ENCODE measurements around the gene ZNF571. TPM values are rescaled to one million over a fixed set of nuclear protein-coding genes. Genes with fewer than 3 reads are reported as not detected.

Gene ZNF571
- total RNA-seq, 1 experiment from 2014 or later: 4.5 TPM

DNA sequence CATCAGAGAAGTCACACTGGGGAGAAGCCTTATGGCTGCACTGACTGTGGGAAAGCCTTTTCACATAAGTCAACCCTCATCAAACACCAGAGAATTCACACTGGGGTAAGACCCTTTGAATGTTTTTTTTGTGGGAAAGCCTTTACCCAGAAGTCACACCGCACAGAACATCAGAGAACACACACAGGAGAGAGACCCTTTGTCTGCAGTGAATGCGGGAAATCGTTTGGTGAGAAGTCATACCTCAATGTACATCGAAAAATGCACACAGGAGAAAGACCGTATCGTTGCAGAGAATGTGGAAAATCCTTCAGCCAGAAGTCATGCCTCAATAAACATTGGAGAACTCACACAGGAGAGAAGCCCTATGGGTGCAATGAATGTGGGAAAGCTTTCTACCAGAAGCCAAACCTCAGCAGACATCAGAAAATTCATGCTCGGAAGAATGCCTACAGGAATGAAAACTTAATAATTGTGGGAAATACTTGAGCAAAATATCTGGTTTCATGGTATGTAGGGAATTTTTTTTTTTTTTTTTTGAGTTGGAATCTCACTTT is 57.1 kb downstream of the ZNF571 start:
- H4K20me1 ChIP-seq (ENCODE audit: control insufficient read depth, insufficient read depth, insufficient read length): no peaks in the 10 kb centered on the region
- no peak overlapping the region for H3K56ac ChIP-seq (ENCODE audit: insufficient read length, low read depth, low read length)
- no peaks in the 10 kb centered on the region for H3K23me2 ChIP-seq (ENCODE audit: insufficient read length, low read depth, low read length, poor library complexity, severe bottlenecking)
- H2BK15ac ChIP-seq (ENCODE audit: low read depth, low read length): no peak overlapping the region
- H4K8ac ChIP-seq (replicated peaks; ENCODE audit: insufficient read length, low read depth, low read length): no peak overlapping the region
- H3K27me3 ChIP-seq (ENCODE audit: insufficient read depth, low read length): no peaks in the 10 kb centered on the region
- H3K27me3 Mint-ChIP-seq (ENCODE audit: low read depth): peaks cover 2% of the 10 kb centered on the region
- H3K4me3 Mint-ChIP-seq: no peak overlapping the region
- H3K4ac ChIP-seq (ENCODE audit: low read depth, low read length): no peak overlapping the region
- H3K27ac ChIP-seq (ENCODE audit: insufficient read length, low read depth, low read length): no peak overlapping the region
- H2AK5ac ChIP-seq (ENCODE audit: insufficient read length, low read length): no peak overlapping the region
- TF ChIP-seq, protein P1, sequence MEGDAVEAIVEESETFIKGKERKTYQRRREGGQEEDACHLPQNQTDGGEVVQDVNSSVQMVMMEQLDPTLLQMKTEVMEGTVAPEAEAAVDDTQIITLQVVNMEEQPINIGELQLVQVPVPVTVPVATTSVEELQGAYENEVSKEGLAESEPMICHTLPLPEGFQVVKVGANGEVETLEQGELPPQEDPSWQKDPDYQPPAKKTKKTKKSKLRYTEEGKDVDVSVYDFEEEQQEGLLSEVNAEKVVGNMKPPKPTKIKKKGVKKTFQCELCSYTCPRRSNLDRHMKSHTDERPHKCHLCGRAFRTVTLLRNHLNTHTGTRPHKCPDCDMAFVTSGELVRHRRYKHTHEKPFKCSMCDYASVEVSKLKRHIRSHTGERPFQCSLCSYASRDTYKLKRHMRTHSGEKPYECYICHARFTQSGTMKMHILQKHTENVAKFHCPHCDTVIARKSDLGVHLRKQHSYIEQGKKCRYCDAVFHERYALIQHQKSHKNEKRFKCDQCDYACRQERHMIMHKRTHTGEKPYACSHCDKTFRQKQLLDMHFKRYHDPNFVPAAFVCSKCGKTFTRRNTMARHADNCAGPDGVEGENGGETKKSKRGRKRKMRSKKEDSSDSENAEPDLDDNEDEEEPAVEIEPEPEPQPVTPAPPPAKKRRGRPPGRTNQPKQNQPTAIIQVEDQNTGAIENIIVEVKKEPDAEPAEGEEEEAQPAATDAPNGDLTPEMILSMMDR (conservative IDR thresholded peaks at IDR 0.05): no peak
- no peak overlapping the region for H3K27ac Mint-ChIP-seq
- DNase-seq: no peak
- peaks cover 60 to 68% (median 67%) of the 10 kb centered on the region in 3 experiments for H3K36me3 Mint-ChIP-seq (ENCODE audit: insufficient read depth in 1 of 3, low read depth in 3 of 3)
- H4K5ac ChIP-seq (ENCODE audit: insufficient read length, low read depth, low read length): no peak overlapping the region
- H3K9ac ChIP-seq (ENCODE audit: extremely low read depth, insufficient read length, low read length): no peak overlapping the region
- no peak overlapping the region for H2BK120ac ChIP-seq (ENCODE audit: low read depth, low read length, poor library complexity, severe bottlenecking)
- H3K14ac ChIP-seq (ENCODE audit: insufficient read depth, low read length): no peak overlapping the region
- H2AFZ ChIP-seq (ENCODE audit: low read length): no peak overlapping the region
- no peaks in the 10 kb centered on the region for H3K79me1 ChIP-seq (ENCODE audit: insufficient read depth, low read depth, low read length, poor library complexity, severe bottlenecking)
- H3T11ph ChIP-seq (ENCODE audit: low read length): no peak overlapping the region
- WGBS (ENCODE audit: extremely low coverage, insufficient read length, low lambda C conversion rate): no CpG with 5 or more reads among the region's 7 CpGs
- no peak overlapping the region for H3K4me2 ChIP-seq (ENCODE audit: insufficient read depth, insufficient read length, low read length)
- H3K23ac ChIP-seq (ENCODE audit: insufficient read length, low read depth, low read length): no peak overlapping the region
- no peak overlapping the region for H2BK12ac ChIP-seq (ENCODE audit: insufficient read length, low read depth, low read length)
- H3K18ac ChIP-seq (ENCODE audit: insufficient read length, low read depth, low read length): no peak overlapping the region
- no peaks in the 10 kb centered on the region for H3K4me1 Mint-ChIP-seq
- H3K9me3 Mint-ChIP-seq: peaks cover 78 to 85% of the 10 kb centered on the region in 2 experiments
- no peaks in the 10 kb centered on the region for H3K4me1 ChIP-seq (ENCODE audit: insufficient read depth, low read length)
- H3K9me3 ChIP-seq (ENCODE audit: control insufficient read depth, low read depth, low read length): peaks cover 47% of the 10 kb centered on the region
- H2BK20ac ChIP-seq (ENCODE audit: low read depth, low read length, poor library complexity, severe bottlenecking): no peak overlapping the region
- no peaks in the 10 kb centered on the region for H3K79me2 ChIP-seq (ENCODE audit: insufficient read depth, low read length)
- H2BK5ac ChIP-seq (ENCODE audit: insufficient read length, low read length): no peak overlapping the region
- H4K91ac ChIP-seq (ENCODE audit: insufficient read length, low read depth, low read length): no peak overlapping the region

All from H9 (cell line).